Neural cell (in vitro differentiated cells): ENCODE results near the gene PHF2.

ENCODE experiments used
- EZH2 ChIP-seq: fragments of 200-600, 300-800 bp; shearing (Covaris generic), sonication (generic); IDR thresholded peaks from 2 replicates; pipeline ENCODE4 v1.6.1; 2014; ENCODE audit warnings: antibody characterized with exemption, low read length, borderline replicate concordance, mild to moderate bottlenecking; ENCODE audit not compliant: insufficient read depth, poor library complexity, severe bottlenecking
- POLR2AphosphoS5 ChIP-seq: IDR thresholded peaks from 2 replicates; pipeline ENCODE4 v1.6.1; 2012
- RAD21 ChIP-seq: fragments of 450-650 bp; conservative IDR thresholded peaks from 2 replicates; pipeline ENCODE4 v1.6.1; 2014; ENCODE audit warnings: antibody characterized with exemption, mild to moderate bottlenecking, moderate library complexity
- TF ChIP-seq, protein P1 (sequence below): fragments of 450-650 bp; IDR thresholded peaks from 2 replicates; pipeline ENCODE4 v1.5.1; 2014; ENCODE audit warnings: antibody characterized with exemption, mild to moderate bottlenecking, moderate library complexity; ENCODE audit not compliant: poor library complexity, severe bottlenecking

- no peak for TF ChIP-seq POLR2AphosphoS5
- TF ChIP-seq EZH2: no peak
- TF ChIP-seq, protein P1, sequence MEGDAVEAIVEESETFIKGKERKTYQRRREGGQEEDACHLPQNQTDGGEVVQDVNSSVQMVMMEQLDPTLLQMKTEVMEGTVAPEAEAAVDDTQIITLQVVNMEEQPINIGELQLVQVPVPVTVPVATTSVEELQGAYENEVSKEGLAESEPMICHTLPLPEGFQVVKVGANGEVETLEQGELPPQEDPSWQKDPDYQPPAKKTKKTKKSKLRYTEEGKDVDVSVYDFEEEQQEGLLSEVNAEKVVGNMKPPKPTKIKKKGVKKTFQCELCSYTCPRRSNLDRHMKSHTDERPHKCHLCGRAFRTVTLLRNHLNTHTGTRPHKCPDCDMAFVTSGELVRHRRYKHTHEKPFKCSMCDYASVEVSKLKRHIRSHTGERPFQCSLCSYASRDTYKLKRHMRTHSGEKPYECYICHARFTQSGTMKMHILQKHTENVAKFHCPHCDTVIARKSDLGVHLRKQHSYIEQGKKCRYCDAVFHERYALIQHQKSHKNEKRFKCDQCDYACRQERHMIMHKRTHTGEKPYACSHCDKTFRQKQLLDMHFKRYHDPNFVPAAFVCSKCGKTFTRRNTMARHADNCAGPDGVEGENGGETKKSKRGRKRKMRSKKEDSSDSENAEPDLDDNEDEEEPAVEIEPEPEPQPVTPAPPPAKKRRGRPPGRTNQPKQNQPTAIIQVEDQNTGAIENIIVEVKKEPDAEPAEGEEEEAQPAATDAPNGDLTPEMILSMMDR: no peak
- TF ChIP-seq RAD21: no peak
Measured at GRCh38 chr9:93597871-93598646, 21.7 kb downstream of the PHF2 start.
